K562 (cell line): ENCODE results near the gene PHF21B. TPM values are rescaled to one million over a fixed set of nuclear protein-coding genes. Genes with fewer than 3 reads are reported as not detected.

Experiments used
- ADNP ChIP-seq: fragments of 200-800 bp; sonication (Bioruptor generic); IDR thresholded peaks from 2 replicates; pipeline ENCODE4 v1.6.1; 2016; ENCODE audit warnings: missing genetic modification characterization, missing compliant biosample characterization
- L3MBTL2 ChIP-seq: fragments of 450-650 bp; IDR thresholded peaks from 2 replicates; pipeline ENCODE4 v1.6.1; 2016; ENCODE audit warnings: mild to moderate bottlenecking, moderate library complexity
- ZBTB40 ChIP-seq, 2 experiments: fragments of 450-650 bp in 1 of 2; sonication (generic) in 1 of 2; formaldehyde crosslinking in 1 of 2; IDR thresholded peaks; 2 replicates each; pipeline versions ENCODE4 v1.7.1 to v1.9.0; 2016 to 2022; ENCODE audit warnings: inconsistent platforms in 1 of 2, mild to moderate bottlenecking in 1 of 2, missing genetic modification reagents in 1 of 2
- polyA plus RNA-seq, 8 experiments: library from polyadenylated mRNA; depleted of rRNA in 4 of 8; stranded (reverse) in 5 of 8; unstranded in 3 of 8; fragments of >200 nt; fragmentation: Nextera tagmentation in 2 of 8; fragmentation: Illumina TruSeq in 1 of 8; extraction: Ambion mirVana in 2 of 8; extraction: Trizol in 1 of 8; gene quantifications; 2 replicates each; pipeline versions ENCODE4 v1.2.1 to v1.2.3, GENCODE V29; 2011 to 2014; ENCODE audit warnings: inconsistent platforms in 1 of 8, missing spikeins in 1 of 8
- total RNA-seq, 7 experiments: library from RNA; depleted of rRNA in 6 of 7; stranded (reverse); fragments of >200 nt in 6 of 7; fragmentation: Illumina TruSeq in 2 of 7; extraction: Trizol in 2 of 7; gene quantifications; 2 replicates each; pipeline versions ENCODE4 v1.2.1 to v1.2.3, GENCODE V29; 2011 to 2021; ENCODE audit warnings: low replicate concordance in 1 of 7

PHF21B gene
- total and polyA plus RNA-seq, 9 of the 15 experiments (the other 6 are each of a cell fraction or from before 2014, with no cell fraction given): 0.04 TPM; not detected in 8

DNA sequence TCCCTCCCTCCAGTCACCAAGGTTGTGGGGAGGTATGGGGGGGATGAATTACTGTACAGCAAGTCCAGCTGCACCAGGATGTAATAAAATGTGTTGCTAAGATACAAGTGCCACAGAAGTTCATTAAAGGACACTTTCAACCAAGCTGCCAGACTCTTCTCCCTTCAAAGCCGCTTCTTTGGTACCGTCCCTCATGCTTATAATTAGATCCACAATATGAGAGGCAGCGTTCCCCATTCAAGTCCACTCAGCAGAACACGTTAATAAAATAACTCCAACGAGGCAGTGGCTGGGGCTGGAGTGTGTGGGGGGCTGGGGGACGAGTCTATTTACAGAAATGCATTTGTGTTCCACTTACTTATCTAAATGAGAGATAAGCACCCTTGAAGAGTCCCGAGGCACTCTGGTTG, 14.7 kb downstream of the PHF21B start (continued):
- no peak for TF ChIP-seq ZBTB40 (IDR thresholded peaks at IDR 0.05)
- no peak for TF ChIP-seq ZBTB40 (CRISPR knock-in tag; IDR thresholded peaks at IDR 0.05)
- TF ChIP-seq ADNP (tag): no peak
- no peak for TF ChIP-seq L3MBTL2
